Upper lobe of left lung (tissue), 6 donors: ENCODE data around the gene ZNF423. TPM values are rescaled to one million over a fixed set of nuclear protein-coding genes. Genes with fewer than 3 reads are reported as not detected.

Experiments
- ATAC-seq, 2 donors: fragments of 200-7000 bp; cut with Tn5 transposase; one replicate each; pipeline ENCODE4 v1.9.1; 2022; ENCODE audit warnings: mild to moderate bottlenecking in 2 of 2, moderate library complexity in 2 of 2; ENCODE audit not compliant: low FRiP score in 2 of 2
- DNase-seq, 2 donors: peaks; one replicate each; pipeline ENCODE4 v3.0.0-alpha.2; 2019 to 2020
- H3K27ac ChIP-seq, 4 donors: fragments of 200-600 bp; sonication (generic); one replicate each; pipeline ENCODE4 v1.5.1; 2016 to 2019
- H3K27me3 ChIP-seq, 4 donors: fragments of 200-600 bp; sonication (generic); one replicate each; pipeline ENCODE4 v1.5.1; 2017 to 2019
- H3K36me3 ChIP-seq, 4 donors: fragments of 200-600 bp; sonication (generic); one replicate each; pipeline ENCODE4 v1.5.1; 2016 to 2019
- H3K4me1 ChIP-seq, 4 donors: fragments of 200-600 bp; sonication (generic); one replicate each; pipeline ENCODE4 v1.5.1; 2018 to 2019
- H3K4me3 ChIP-seq, 4 donors: fragments of 200-600 bp; sonication (generic); one replicate each; pipeline ENCODE4 v1.5.1; 2017 to 2019; ENCODE audit warnings: mild to moderate bottlenecking in 2 of 4, moderate library complexity in 1 of 4
- H3K9me3 ChIP-seq, 4 donors: fragments of 200-600 bp; sonication (generic); one replicate each; pipeline ENCODE4 v1.5.1; 2018 to 2019
- CTCF ChIP-seq, 6 experiments: fragments of 450-650 bp in 4 of 6; fragments of 200-600 bp in 2 of 6; sonication (generic) in 2 of 6; IDR thresholded peaks; one replicate each; pipeline ENCODE4 v1.5.1; 2016 to 2019; ENCODE audit warnings: antibody characterized with exemption in 6 of 6
- EP300 ChIP-seq, 4 donors: sonication (generic); formaldehyde crosslinking; IDR thresholded peaks; one replicate each; pipeline ENCODE4 v1.5.1; 2017; ENCODE audit warnings: antibody characterized with exemption in 4 of 4, control low read depth in 2 of 4
- POLR2A ChIP-seq, 4 donors: fragments of 450-650 bp; IDR thresholded peaks; one replicate each; pipeline ENCODE4 v1.5.1; 2016 to 2017; ENCODE audit warnings: antibody characterized with exemption in 4 of 4, mild to moderate bottlenecking in 2 of 4
- POLR2AphosphoS5 ChIP-seq, 2 donors: sonication (generic); formaldehyde crosslinking; IDR thresholded peaks; one replicate each; pipeline ENCODE4 v1.5.1; 2017; ENCODE audit warnings: antibody characterized with exemption in 2 of 2
- WGBS, 2 donors: methylation state at CpG; one replicate each; pipeline ENCODE4 v1.1.5; 2017 to 2018; 5-methylcytosine and 5-hydroxymethylcytosine counted together
- total RNA-seq, 6 donors: library from RNA; depleted of rRNA in 4 of 6; stranded (reverse); fragments of >200 nt in 4 of 6; gene quantifications; one replicate each; pipeline versions ENCODE4 v1.1.0 to v1.2.1, GENCODE V29; 2016 to 2021
- donor health status: DM: no; HTN: no; CAD: no; lungs with moderate emphysema.
- donor health status: DM: no; HTN: yes; CAD: no; lungs with severe emphysema.

Gene ZNF423
- total RNA-seq, 6 donors from 2014 or later: 4.1 to 11.4 (median 6.7) TPM

GRCh38 chr16:49900875-49901274 is 45.0 kb upstream of the ZNF423 start:
- no peak for TF ChIP-seq EP300 (IDR thresholded peaks at IDR 0.05)
- no peak for TF ChIP-seq CTCF (IDR thresholded peaks at IDR 0.05)
- no peak for TF ChIP-seq POLR2A (IDR thresholded peaks at IDR 0.05)
- no peak for TF ChIP-seq POLR2AphosphoS5 (IDR thresholded peaks at IDR 0.05)
- Histone ChIP-seq H3K27ac (no peak overlapping the region), H3K9me3 (no peaks in the 10 kb centered on the region), H3K36me3 (no peaks in the 10 kb centered on the region), H3K27me3 (no peaks in the 10 kb centered on the region), H3K4me3 (no peak overlapping the region), H3K4me1 (no peaks in the 10 kb centered on the region)
- WGBS, 2 donors: 87 to 88% methylated on average over 7 of the region's 7 CpGs
- no peak for ATAC-seq
- DNase-seq: no peak

DNA sequence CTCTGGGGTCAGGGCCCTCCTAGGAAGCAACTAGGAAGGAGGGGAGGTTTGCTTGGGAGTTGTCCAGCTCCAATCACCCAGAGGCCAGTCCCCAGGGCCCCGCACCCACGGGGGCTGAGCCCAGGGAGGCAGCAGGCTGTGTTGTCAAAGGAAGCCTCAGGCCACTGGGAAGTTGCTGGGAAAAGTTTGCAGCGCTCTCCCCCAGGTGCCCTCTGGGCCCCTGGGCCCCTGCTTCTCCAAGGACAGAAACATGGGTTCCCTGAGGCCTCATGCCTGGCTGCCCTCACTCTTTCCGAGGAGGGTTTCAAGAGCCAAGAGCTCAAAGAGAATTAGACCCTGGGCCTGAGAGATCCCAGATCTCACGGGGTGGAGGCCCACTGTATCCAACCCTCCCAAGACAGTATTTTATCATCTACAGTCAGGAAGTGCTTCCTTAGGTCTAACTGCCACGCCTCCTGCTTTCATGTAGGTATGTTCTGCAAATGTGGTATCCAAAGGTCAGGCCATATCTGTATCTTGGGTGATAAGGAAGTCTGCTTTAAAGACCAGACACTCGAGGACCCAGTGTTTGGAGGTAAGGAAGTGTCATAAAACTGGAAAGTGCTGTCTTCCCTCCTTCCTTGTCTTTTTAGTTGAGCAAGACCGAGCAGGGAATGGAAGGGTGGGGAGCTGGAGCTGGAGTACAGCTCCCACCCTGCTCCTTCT is 44.2 kb upstream of the ZNF423 start:
- no peak for DNase-seq
- Histone ChIP-seq H3K27me3 (no peaks in the 10 kb centered on the region), H3K27ac (no peak overlapping the region), H3K9me3 (no peaks in the 10 kb centered on the region), H3K4me1 (no peaks in the 10 kb centered on the region), H3K4me3 (no peak overlapping the region), H3K36me3 (no peaks in the 10 kb centered on the region)
- TF ChIP-seq POLR2A (IDR thresholded peaks at IDR 0.05): no peak
- TF ChIP-seq POLR2AphosphoS5 (IDR thresholded peaks at IDR 0.05): no peak
- no peak for TF ChIP-seq CTCF (IDR thresholded peaks at IDR 0.05)
- TF ChIP-seq EP300 (IDR thresholded peaks at IDR 0.05): no peak
- no peak for ATAC-seq
- WGBS, 2 donors: 73 to 77% methylated on average over 5 to 8 of the region's 8 CpGs

- Histone ChIP-seq H3K4me1 (no peaks in the 10 kb centered on the region), H3K4me3 (no peak overlapping the region), H3K27me3 (no peaks in the 10 kb centered on the region), H3K27ac (no peak overlapping the region), H3K36me3 (no peaks in the 10 kb centered on the region), H3K9me3 (no peaks in the 10 kb centered on the region)
- DNase-seq (no peak), ATAC-seq (no peak)
- no peak for TF ChIP-seq POLR2A (IDR thresholded peaks at IDR 0.05)
- no peak for TF ChIP-seq CTCF (IDR thresholded peaks at IDR 0.05)
- TF ChIP-seq EP300 (IDR thresholded peaks at IDR 0.05): no peak
- no peak for TF ChIP-seq POLR2AphosphoS5 (IDR thresholded peaks at IDR 0.05)
- 88 to 89% methylated on average over 12 of the region's 12 CpGs for WGBS, 2 donors
Observed at GRCh38 chr16:49896447-49896964, 40.6 kb upstream of the ZNF423 start.

GRCh38 chr16:49890876-49891275 is 35.0 kb upstream of the ZNF423 start:
- DNase-seq (no peak), ATAC-seq (no peak)
- Histone ChIP-seq H3K36me3 (no peaks in the 10 kb centered on the region), H3K27ac (no peak overlapping the region), H3K4me1 (no peaks in the 10 kb centered on the region), H3K9me3 (no peaks in the 10 kb centered on the region), H3K4me3 (no peak overlapping the region), H3K27me3 (no peaks in the 10 kb centered on the region)
- WGBS, 2 donors: 35 to 62% methylated on average over 2 to 5 of the region's 5 CpGs
- TF ChIP-seq POLR2AphosphoS5 (IDR thresholded peaks at IDR 0.05) (no peak), POLR2A (IDR thresholded peaks at IDR 0.05) (no peak), EP300 (IDR thresholded peaks at IDR 0.05) (no peak), CTCF (IDR thresholded peaks at IDR 0.05) (no peak)
